PFSK-1 (cell line): Measurements from ENCODE around the gene SCARB1.

Experiments
- FOXP2 ChIP-seq: optimal IDR thresholded peaks from 2 replicates; pipeline ENCODE3; 2011; ENCODE audit warnings: borderline replicate concordance, control low read depth, inconsistent platforms; ENCODE audit not compliant: insufficient read depth; ENCODE audit errors: extremely low read length, extremely low read depth
- POLR2AphosphoS5 ChIP-seq: IDR thresholded peaks from 2 replicates; pipeline ENCODE4 v1.6.1; 2012; ENCODE audit warnings: low read depth, mild to moderate bottlenecking, control low read depth, low read length, moderate library complexity
- REST ChIP-seq, 2 experiments: IDR thresholded peaks; 2 replicates each; pipeline versions ENCODE4 v1.6.1 to v1.8.0; 2011 to 2012; ENCODE audit warnings: low read depth in 2 of 2, low read length in 2 of 2, control low read depth in 1 of 2, inconsistent platforms in 1 of 2, mild to moderate bottlenecking in 1 of 2, moderate library complexity in 1 of 2; ENCODE audit not compliant: insufficient read depth in 1 of 2
- SIN3A ChIP-seq: IDR thresholded peaks from 2 replicates; pipeline ENCODE4 v1.6.1; 2012; ENCODE audit warnings: mild to moderate bottlenecking, low read length, moderate library complexity, borderline replicate concordance; ENCODE audit not compliant: insufficient read depth
- TAF1 ChIP-seq: IDR thresholded peaks from 2 replicates; pipeline ENCODE4 v1.6.1; 2012; ENCODE audit warnings: low read length, control low read depth, borderline replicate concordance; ENCODE audit not compliant: insufficient read depth

Gene SCARB1

GRCh38 chr12:124822218-124822617, 41.4 kb downstream of the SCARB1 start:
- TF ChIP-seq FOXP2: no peak
- no peak for TF ChIP-seq SIN3A
- no peak for TF ChIP-seq TAF1
- TF ChIP-seq POLR2AphosphoS5: no peak
- no peak for TF ChIP-seq REST (IDR thresholded peaks at IDR 0.05; ENCODE audit: insufficient read depth in 1 of 2, low read depth in 2 of 2, low read length in 2 of 2)

GRCh38 chr12:124821252-124822200, 42.1 kb downstream of the SCARB1 start:
- TF ChIP-seq REST (IDR thresholded peaks at IDR 0.05; ENCODE audit: insufficient read depth in 1 of 2, low read depth in 2 of 2, low read length in 2 of 2): no peak
- no peak for TF ChIP-seq POLR2AphosphoS5
- no peak for TF ChIP-seq FOXP2
- TF ChIP-seq TAF1: no peak
- TF ChIP-seq SIN3A: no peak

GRCh38 chr12:124820199-124820598, 43.5 kb downstream of the SCARB1 start:
- TF ChIP-seq REST (IDR thresholded peaks at IDR 0.05; ENCODE audit: insufficient read depth in 1 of 2, low read depth in 2 of 2, low read length in 2 of 2) (no peak), FOXP2 (no peak), TAF1 (no peak), SIN3A (no peak), POLR2AphosphoS5 (no peak)

- TF ChIP-seq REST (IDR thresholded peaks at IDR 0.05; ENCODE audit: insufficient read depth in 1 of 2, low read depth in 2 of 2, low read length in 2 of 2) (no peak), FOXP2 (no peak), POLR2AphosphoS5 (no peak), SIN3A (no peak), TAF1 (no peak)
Measured at GRCh38 chr12:124819525-124819924, 44.1 kb downstream of the SCARB1 start.
